H1 (cell line): ENCODE data around the gene NKAIN1. TPM values are rescaled to one million over a fixed set of nuclear protein-coding genes. Genes with fewer than 3 reads are reported as not detected.
A peak's percentile ranks its signal among the peaks of the same experiment; 100 is the strongest.

Experiments
- CTCF ChIA-PET: fragments of 300-600 bp; sonication (Branson Sonifier 250); formaldehyde crosslinking; loops from one replicate; lab custom pipeline; 2021; ENCODE audit not compliant: partially characterized antibody; lab: Charles Lee
- POLR2A ChIA-PET: fragments of 300-600 bp; sonication (Branson Sonifier 250); formaldehyde crosslinking; loops from one replicate; lab custom pipeline; 2021; ENCODE audit warnings: inconsistent platforms; ENCODE audit not compliant: partially characterized antibody; lab: Charles Lee
- DNase-seq, 2 experiments: peaks; one replicate each; pipeline versions ENCODE4 v3.0.0 to v3.0.0-alpha.2; 2010 to 2022; ENCODE audit warnings: low spot score in 2 of 2, low read depth in 1 of 2, mixed read lengths in 1 of 2
- FAIRE-seq: peaks from 2 replicates; lab custom pipeline; 2011; peaks lifted over from hg19 to GRCh38; lab: Jason Lieb, UNC
- H2AFZ ChIP-seq: 2 replicates; pipeline ENCODE4 v1.8.1; 2012; ENCODE audit warnings: low read length, inconsistent platforms
- H2AK5ac ChIP-seq: 2 replicates; pipeline ENCODE4 v1.6.1; 2013; ENCODE audit warnings: low read depth, low read length
- H2BK120ac ChIP-seq: replicated peaks from 2 replicates; pipeline ENCODE3; 2013; ENCODE audit warnings: low read depth, low read length, inconsistent platforms
- H2BK12ac ChIP-seq: 2 replicates; pipeline ENCODE4 v1.6.1; 2013; ENCODE audit warnings: low read depth, low read length
- H2BK15ac ChIP-seq: 2 replicates; pipeline ENCODE4 v1.6.1; 2013; ENCODE audit warnings: low read length
- H2BK20ac ChIP-seq: 2 replicates; pipeline ENCODE4 v1.6.1; 2013; ENCODE audit warnings: low read length
- H2BK5ac ChIP-seq: 2 replicates; pipeline ENCODE4 v1.6.1; 2013; ENCODE audit warnings: low read depth, low read length
- H3K14ac ChIP-seq: 2 replicates; pipeline ENCODE4 v1.6.1; 2013; ENCODE audit warnings: inconsistent platforms; ENCODE audit not compliant: insufficient read length
- H3K18ac ChIP-seq: 2 replicates; pipeline ENCODE4 v1.6.1; 2013; ENCODE audit warnings: low read length; ENCODE audit errors: extremely low read depth
- H3K23ac ChIP-seq: 2 replicates; pipeline ENCODE4 v1.6.1; 2013; ENCODE audit warnings: inconsistent platforms; ENCODE audit not compliant: insufficient read length
- H3K23me2 ChIP-seq: 2 replicates; pipeline ENCODE4 v1.6.1; 2013; ENCODE audit warnings: low read depth, low read length
- H3K27ac ChIP-seq: 2 replicates; pipeline ENCODE4 v1.6.1; 2011; ENCODE audit warnings: low read depth, low read length, inconsistent platforms
- H3K27me3 ChIP-seq, 4 experiments: replicated peaks in 1 of 4; 1 replicate in 1 of 4; 2 replicates in 3 of 4; pipeline versions ENCODE4 v1.6.1 to v1.8.1; 2011 to 2013; ENCODE audit warnings: low read length in 3 of 4, mild to moderate bottlenecking in 3 of 4, inconsistent platforms in 2 of 4, mixed read lengths in 2 of 4, moderate library complexity in 1 of 4; ENCODE audit not compliant: control insufficient read depth in 3 of 4, insufficient read depth in 3 of 4; ENCODE audit errors: extremely low read depth in 1 of 4
- H3K36me3 ChIP-seq, 4 experiments: 2 replicates each; pipeline versions ENCODE4 v1.6.1 to v1.8.1; 2011 to 2013; ENCODE audit warnings: mild to moderate bottlenecking in 4 of 4, low read length in 3 of 4, moderate library complexity in 2 of 4, control low read depth in 1 of 4, inconsistent platforms in 1 of 4; ENCODE audit not compliant: insufficient read depth in 4 of 4, control insufficient read depth in 2 of 4
- H3K4ac ChIP-seq: replicated peaks from 2 replicates; pipeline ENCODE3; 2013; ENCODE audit warnings: low read length, low read depth, mixed read lengths, inconsistent platforms; ENCODE audit not compliant: insufficient read length
- H3K4me1 ChIP-seq, 4 experiments: replicated peaks in 1 of 4; 1 replicate in 1 of 4; 2 replicates in 3 of 4; pipeline versions ENCODE4 v1.6.1 to v1.8.1; 2011 to 2013; ENCODE audit warnings: low read length in 3 of 4, inconsistent platforms in 2 of 4, mixed read lengths in 1 of 4; ENCODE audit not compliant: insufficient read depth in 4 of 4, control insufficient read depth in 3 of 4
- H3K4me2 ChIP-seq, 2 experiments: 2 replicates each; pipeline versions ENCODE4 v1.6.1 to v1.8.1; 2011 to 2013; ENCODE audit warnings: low read depth in 2 of 2, low read length in 2 of 2, control low read depth in 1 of 2, inconsistent platforms in 1 of 2, mild to moderate bottlenecking in 1 of 2; ENCODE audit not compliant: insufficient read depth in 1 of 2
- H3K4me3 ChIP-seq, 4 experiments: fragments of 200-600, 300-600 bp in 1 of 4; sonication (generic), shearing (Covaris generic), sonication (Bioruptor Twin) in 1 of 4; 2 replicates each; pipeline versions ENCODE4 v1.5.1 to v1.8.1; 2011 to 2016; ENCODE audit warnings: low read length in 4 of 4, low read depth in 3 of 4, control low read depth in 2 of 4, inconsistent platforms in 2 of 4, mild to moderate bottlenecking in 2 of 4, mixed read lengths in 1 of 4, moderate library complexity in 1 of 4; ENCODE audit not compliant: insufficient read depth in 2 of 4; ENCODE audit errors: extremely low read depth in 1 of 4
- H3K56ac ChIP-seq: replicated peaks from 2 replicates; pipeline ENCODE3; 2013; ENCODE audit warnings: low read depth, mild to moderate bottlenecking, mixed read lengths, low read length, inconsistent platforms; ENCODE audit not compliant: insufficient read length
- H3K79me1 ChIP-seq: 2 replicates; pipeline ENCODE4 v1.6.1; 2013; ENCODE audit warnings: low read depth, low read length, control low read depth
- H3K79me2 ChIP-seq, 2 experiments: 2 replicates each; pipeline versions ENCODE4 v1.6.1 to v1.8.1; 2012 to 2013; ENCODE audit warnings: low read length in 2 of 2, mild to moderate bottlenecking in 2 of 2, inconsistent platforms in 1 of 2; ENCODE audit not compliant: insufficient read depth in 2 of 2, control insufficient read depth in 1 of 2
- H3K9ac ChIP-seq, 4 experiments: replicated peaks in 1 of 4; 1 replicate in 1 of 4; 2 replicates in 3 of 4; pipeline versions ENCODE4 v1.6.1 to v1.8.1; 2011 to 2013; ENCODE audit warnings: low read depth in 3 of 4, low read length in 3 of 4, control low read depth in 2 of 4, mild to moderate bottlenecking in 2 of 4, moderate library complexity in 2 of 4, inconsistent platforms in 1 of 4; ENCODE audit errors: extremely low read depth in 1 of 4
- H3K9me3 ChIP-seq, 2 experiments: 2 replicates each; pipeline versions ENCODE4 v1.6.1 to v1.8.1; 2012 to 2013; ENCODE audit warnings: mild to moderate bottlenecking in 2 of 2, moderate library complexity in 2 of 2, control low read depth in 1 of 2, inconsistent platforms in 1 of 2, low read depth in 1 of 2, low read length in 1 of 2, mixed read lengths in 1 of 2; ENCODE audit not compliant: insufficient read depth in 2 of 2
- H4K20me1 ChIP-seq, 2 experiments: replicated peaks in 1 of 2; 2 replicates each; pipeline versions ENCODE3 to v1.8.1; 2011 to 2013; ENCODE audit warnings: inconsistent platforms in 2 of 2, low read length in 2 of 2, mild to moderate bottlenecking in 1 of 2; ENCODE audit not compliant: insufficient read depth in 2 of 2, control insufficient read depth in 1 of 2
- H4K5ac ChIP-seq: 2 replicates; pipeline ENCODE4 v1.6.1; 2013; ENCODE audit warnings: low read length, low read depth, mixed read lengths, inconsistent platforms; ENCODE audit not compliant: insufficient read length
- H4K8ac ChIP-seq: 2 replicates; pipeline ENCODE4 v1.8.0; 2013; ENCODE audit warnings: mild to moderate bottlenecking, moderate library complexity, low read length, inconsistent platforms; ENCODE audit not compliant: insufficient read depth; ENCODE audit errors: extremely low read depth
- H4K91ac ChIP-seq: replicated peaks from 2 replicates; pipeline ENCODE3; 2013; ENCODE audit warnings: low read length, mixed read lengths, inconsistent platforms; ENCODE audit not compliant: insufficient read length
- CBX5 ChIP-seq: fragments of 300-800, 300-1000 bp; sonication (generic); IDR thresholded peaks from 2 replicates; pipeline ENCODE4 v1.7.1; 2016; ENCODE audit warnings: antibody characterized with exemption, low read length, low read depth
- JUND ChIP-seq: IDR thresholded peaks from 2 replicates; pipeline ENCODE4 v1.6.1; 2011; ENCODE audit warnings: mild to moderate bottlenecking, improper control_type of control experiment, low read length
- SIN3A ChIP-seq, 2 experiments: IDR thresholded peaks in 1 of 2; conservative IDR thresholded peaks in 1 of 2; 2 replicates each; pipeline ENCODE4 v1.6.1; 2011 to 2012; ENCODE audit warnings: low read length in 2 of 2, improper control_type of control experiment in 1 of 2, low read depth in 1 of 2, mild to moderate bottlenecking in 1 of 2
- SP4 ChIP-seq: IDR thresholded peaks from 2 replicates; pipeline ENCODE4 v1.6.1; 2012; ENCODE audit warnings: low read length, inconsistent platforms
- USF2 ChIP-seq: IDR thresholded peaks from 2 replicates; pipeline ENCODE4 v1.6.1; 2011; ENCODE audit warnings: low read length, improper control_type of control experiment
- WGBS, 2 experiments: shearing (Covaris generic) in 1 of 2; methylation state at CpG; one replicate each; pipeline versions ENCODE4 v1.1.6 to v1.1.7; 2013 to 2015; ENCODE audit warnings: low lambda C conversion rate in 2 of 2, mixed read lengths in 2 of 2, inconsistent platforms in 1 of 2, low coverage in 1 of 2, missing lambda C conversion rate in 1 of 2; ENCODE audit not compliant: insufficient replicate concordance in 2 of 2, insufficient coverage in 1 of 2, insufficient read length in 1 of 2; ENCODE audit errors: extremely low coverage in 1 of 2, missing lambda C conversion rate in 1 of 2; 5-methylcytosine and 5-hydroxymethylcytosine counted together
- polyA plus RNA-seq, 7 experiments: library from polyadenylated mRNA; depleted of rRNA in 3 of 7; stranded (reverse) in 5 of 7; unstranded in 2 of 7; fragments of >200 nt in 5 of 7; fragments of 200-250 nt in 2 of 7; gene quantifications; 1 replicate in 5 of 7; 2 replicates in 1 of 7; 4 replicates in 1 of 7; pipeline versions ENCODE4 v1.2.1 to v1.2.3, GENCODE V29; 2011 to 2013; ENCODE audit warnings: missing spikeins in 2 of 7, mixed read lengths in 2 of 7
- total RNA-seq: library from RNA; stranded (reverse); fragmentation: NEBNext Ultra II Directional; extraction: Animal tissue kit (Norgen Biotek cat#: 25700); gene quantifications from 2 replicates; pipeline ENCODE4 v1.2.1, GENCODE V29; 2021

The NKAIN1 gene
- total and polyA plus RNA-seq, 2 of the 8 experiments (the other 6 are each of a cell fraction or from before 2014, with no cell fraction given) = 59.3 to 66.9 TPM

GRCh38 chr1:31198150-31198549, 41.5 kb downstream of the NKAIN1 start:
- 91% methylated on average over 7 of the region's 7 CpGs; no CpG with 5 or more reads in 1 of the 2 experiments for WGBS, 2 experiments
- Histone ChIP-seq H3K4ac (no peak overlapping the region), H3K23ac (no peak overlapping the region), H2BK12ac (0 out of 2 replicates have a peak overlapping the region, but pooled peaks have one; percentile 14), H3K27me3 (no peaks in the 10 kb centered on the region), H2BK20ac (no peak overlapping the region), H4K20me1 (peaks cover 0 to 13% of the 10 kb centered on the region in 2 experiments), H3K4me2 (no peak overlapping the region), H3K79me2 (no peaks in the 10 kb centered on the region), H3K18ac (no peak overlapping the region; the same call in 1 of the 2 replicates), H2AK5ac (no peak overlapping the region), H2BK120ac (no peak overlapping the region), H3K9ac (no peak overlapping the region), H4K8ac (no peak overlapping the region), H3K27ac (no peak overlapping the region), H3K23me2 (no peaks in the 10 kb centered on the region), H3K14ac (no peak overlapping the region), H2AFZ (no peak overlapping the region), H3K56ac (no peak overlapping the region), H3K79me1 (peaks cover 2% of the 10 kb centered on the region; the same call in 1 of the 2 replicates), H2BK5ac (no peak overlapping the region), H4K91ac (peak overlapping the region; percentile 84), H3K4me3 (no peak overlapping the region), H2BK15ac (no peak overlapping the region), H3K36me3 (no peaks in the 10 kb centered on the region), H3K9me3 (no peaks in the 10 kb centered on the region), H3K4me1 (peaks cover 0 to 7% (median under 1%) of the 10 kb centered on the region in 4 experiments; a peak in 4 of 7 replicates), H4K5ac (no peak overlapping the region)
- TF ChIP-seq SP4 (no peak), USF2 (no peak), CBX5 (no peak), SIN3A (conservative IDR thresholded peaks at IDR 0.05 in 1 of 2, IDR thresholded peaks at IDR 0.05 in 1 of 2; ENCODE audit: low read depth in 1 of 2, low read length in 2 of 2) (no peak), JUND (no peak)
- POLR2A ChIA-PET = interaction anchor here (1.0 kb wide), 1 partner anchor 9 kb away, joined by 3 read pairs; no protein-coding TSS in a partner anchor
- no peak for DNase-seq
- FAIRE-seq = no peak
- CTCF ChIA-PET = interaction anchor here (1.1 to 4.2 kb wide), 6 partner anchors 9 to 20 kb away, joined by 3 to 34 read pairs (median 6); no protein-coding TSS in a partner anchor
